ENCODE measurements around the gene SLC25A51. TPM values are rescaled to one million over a fixed set of nuclear protein-coding genes. Genes with fewer than 3 reads are reported as not detected.

Gene SLC25A51
- total RNA-seq, 1 donor from 2014 or later, result 24.5 TPM

GRCh38 chr9:37856551-37856950 lies 47.4 kb downstream of the SLC25A51 start:
- Histone ChIP-seq H3K4me3 (no peak overlapping the region), H3K9me3 (no peaks in the 10 kb centered on the region), H3K27ac (no peak overlapping the region), H3K27me3 (no peaks in the 10 kb centered on the region), H3K4me1 (no peaks in the 10 kb centered on the region), H3K36me3 (peaks cover 62% of the 10 kb centered on the region)
- ATAC-seq (no peak), DNase-seq (no peak)
- intact Hi-C loops (cut with DNase I), result no loop called here
- TF ChIP-seq CTCF (IDR thresholded peaks at IDR 0.05), result no peak

GRCh38 chr9:37852222-37852621 lies 51.7 kb downstream of the SLC25A51 start:
- ATAC-seq (no peak), DNase-seq (no peak)
- no peaks in the 10 kb centered on the region for H3K27me3 ChIP-seq
- H3K4me1 ChIP-seq, result no peaks in the 10 kb centered on the region
- no peak overlapping the region for H3K27ac ChIP-seq
- intact Hi-C loops (cut with DNase I), result no loop called here
- no peak overlapping the region for H3K4me3 ChIP-seq
- TF ChIP-seq CTCF (IDR thresholded peaks at IDR 0.05), result no peak
- peaks cover 20% of the 10 kb centered on the region for H3K36me3 ChIP-seq
- H3K9me3 ChIP-seq, result no peaks in the 10 kb centered on the region

- DNase-seq, result no peak
- peaks cover 11% of the 10 kb centered on the region for H3K36me3 ChIP-seq
- no peaks in the 10 kb centered on the region for H3K4me1 ChIP-seq
- H3K27me3 ChIP-seq, result no peaks in the 10 kb centered on the region
- no peak overlapping the region for H3K27ac ChIP-seq
- H3K9me3 ChIP-seq, result no peaks in the 10 kb centered on the region
- intact Hi-C loops (cut with DNase I), result no loop called here
- no peak for ATAC-seq
- TF ChIP-seq CTCF (IDR thresholded peaks at IDR 0.05), result no peak
- no peak overlapping the region for H3K4me3 ChIP-seq
These were observed 63.2 kb downstream of the SLC25A51 start for GRCh38 chr9:37840560-37841194.

- Histone ChIP-seq H3K9me3 (no peaks in the 10 kb centered on the region), H3K4me1 (no peaks in the 10 kb centered on the region), H3K36me3 (peaks cover 14% of the 10 kb centered on the region), H3K4me3 (no peak overlapping the region), H3K27ac (no peak overlapping the region), H3K27me3 (no peaks in the 10 kb centered on the region)
- ATAC-seq (no peak), DNase-seq (no peak)
- intact Hi-C loops (cut with DNase I), result no loop called here
- no peak for TF ChIP-seq CTCF (IDR thresholded peaks at IDR 0.05)
These were observed 64.1 kb downstream of the SLC25A51 start for GRCh38 chr9:37839496-37840461.

Other genes starting within 250 kb of the SLC25A51 start
- gene TRMT10B, start 150.3 kb downstream of the SLC25A51 start, total RNA-seq, result 11.8 TPM
- 23.7 TPM for gene EXOSC3, start 119.1 kb downstream of the SLC25A51 start, total RNA-seq
- 25.2 TPM for gene DCAF10, start 103.3 kb downstream of the SLC25A51 start, total RNA-seq
- 33.4 TPM for gene SHB, start 165.1 kb upstream of the SLC25A51 start, total RNA-seq